HepG2 (cell line): ENCODE results near the gene SLC22A23. TPM values are rescaled to one million over a fixed set of nuclear protein-coding genes. Genes with fewer than 3 reads are reported as not detected.

Source experiments
- ARHGAP35 ChIP-seq: sonication (generic); formaldehyde crosslinking; IDR thresholded peaks from 2 replicates; pipeline ENCODE4 v1.9.0; 2022; ENCODE audit warnings: mild to moderate bottlenecking, inconsistent platforms, moderate library complexity, missing genetic modification reagents, borderline replicate concordance
- ARNT ChIP-seq: fragments of 450-650 bp; IDR thresholded peaks from 2 replicates; pipeline ENCODE4 v1.6.1; 2017
- EEA1 ChIP-seq: sonication (generic); formaldehyde crosslinking; IDR thresholded peaks from 2 replicates; pipeline ENCODE4 v1.5.1; 2020; ENCODE audit warnings: mild to moderate bottlenecking, missing genetic modification reagents, borderline replicate concordance
- IRF2 ChIP-seq: IDR thresholded peaks from 2 replicates; pipeline ENCODE4 v1.6.1; 2018; ENCODE audit warnings: missing genetic modification reagents, missing compliant biosample characterization
- MED13 ChIP-seq: sonication (generic); formaldehyde crosslinking; IDR thresholded peaks from 2 replicates; pipeline ENCODE4 v1.5.0; 2020; ENCODE audit warnings: missing genetic modification reagents
- RXRB ChIP-seq: IDR thresholded peaks from 2 replicates; pipeline ENCODE4 v1.6.1; 2016; ENCODE audit warnings: borderline replicate concordance, missing genetic modification reagents, missing compliant biosample characterization
- ZNF629 ChIP-seq: sonication (generic); formaldehyde crosslinking; conservative IDR thresholded peaks from 2 replicates; pipeline ENCODE4 v1.5.0; 2020; ENCODE audit warnings: missing genetic modification reagents
- polyA plus RNA-seq, 8 experiments: library from polyadenylated mRNA; depleted of rRNA in 3 of 8; stranded (reverse) in 7 of 8; unstranded in 1 of 8; fragments of >200 nt; fragmentation: Illumina TruSeq in 4 of 8; extraction: Trizol in 4 of 8; gene quantifications; 2 replicates each; pipeline versions ENCODE4 v1.2.1 to v1.2.3, GENCODE V29; 2011 to 2016; ENCODE audit warnings: low read depth in 4 of 8, missing spikeins in 1 of 8, mixed read lengths in 1 of 8; ENCODE audit not compliant: insufficient read depth in 1 of 8
- total RNA-seq, 5 experiments: library from RNA; depleted of rRNA; stranded (reverse); fragments of >200 nt; fragmentation: Illumina TruSeq; extraction: Trizol; gene quantifications; 2 replicates each; pipeline ENCODE4 v1.2.3, GENCODE V29; 2016; ENCODE audit warnings: low read depth in 1 of 5
- TF ChIP-seq, protein P1 (sequence below): sonication (generic); formaldehyde crosslinking; IDR thresholded peaks from 2 replicates; pipeline ENCODE4 v1.5.0; 2020; ENCODE audit warnings: missing genetic modification reagents, mild to moderate bottlenecking, borderline replicate concordance
- TF ChIP-seq, protein P2 (sequence below): sonication (generic); formaldehyde crosslinking; IDR thresholded peaks from 2 replicates; pipeline ENCODE4 v1.4.0; 2020; ENCODE audit warnings: mild to moderate bottlenecking, missing genetic modification reagents
- TF ChIP-seq, protein P3 (sequence below): sonication (generic); formaldehyde crosslinking; conservative IDR thresholded peaks from 2 replicates; pipeline ENCODE4 v1.4.0; 2020; ENCODE audit warnings: mild to moderate bottlenecking, missing genetic modification reagents, moderate library complexity
- TF ChIP-seq, protein P4 (sequence below): sonication (generic); formaldehyde crosslinking; IDR thresholded peaks from 2 replicates; pipeline ENCODE4 v1.5.1; 2020; ENCODE audit warnings: missing genetic modification reagents, mild to moderate bottlenecking, borderline replicate concordance
- TF ChIP-seq, protein P5 (sequence below): sonication (generic); formaldehyde crosslinking; IDR thresholded peaks from 2 replicates; pipeline ENCODE4 v1.4.0; 2020; ENCODE audit warnings: missing genetic modification reagents
- TF ChIP-seq, protein P6 (sequence below): sonication (generic); formaldehyde crosslinking; IDR thresholded peaks from 2 replicates; pipeline ENCODE4 v1.4.0; 2020; ENCODE audit warnings: missing genetic modification reagents, borderline replicate concordance

The SLC22A23 gene
- total and polyA plus RNA-seq, 2 of the 13 experiments (the other 11 are each of a cell fraction or from before 2014, with no cell fraction given) = 11.8 to 17.5 TPM

DNA sequence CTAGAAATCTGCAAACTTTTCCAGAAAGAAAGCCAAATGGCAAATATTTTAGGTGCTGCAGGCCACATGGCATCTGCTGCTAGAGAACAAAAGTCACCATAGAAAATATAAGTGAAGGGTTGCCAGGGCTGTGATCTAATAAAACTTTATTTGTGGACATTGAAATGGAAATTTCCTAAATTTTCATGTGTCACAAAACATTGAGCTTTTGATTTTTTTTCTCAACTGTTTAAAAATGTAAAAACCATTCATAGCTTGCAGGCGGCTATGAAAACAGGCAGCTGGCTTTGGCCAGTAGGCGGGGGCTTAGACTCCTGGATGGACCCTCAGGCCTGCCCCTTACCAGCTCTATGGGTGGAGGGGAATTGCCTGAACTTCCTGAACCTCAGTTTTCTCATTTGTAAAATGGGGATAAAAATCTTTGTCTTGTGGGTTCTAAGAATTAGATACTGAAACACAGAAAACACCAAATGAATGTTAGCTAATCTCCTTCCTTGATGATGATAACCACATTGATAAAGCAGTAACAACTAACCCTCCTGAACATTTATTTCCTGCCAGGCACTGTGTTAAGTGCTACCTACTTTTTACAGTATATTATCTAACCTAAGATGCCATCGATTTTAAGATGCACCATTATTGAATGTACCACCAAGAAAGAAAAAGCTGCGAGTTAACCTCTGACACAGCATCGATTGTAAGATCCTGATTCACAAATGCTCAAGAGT is 85.5 kb downstream of the SLC22A23 start (continued):
- TF ChIP-seq ARHGAP35 (CRISPR knock-in tag) (no peak), MED13 (no peak), ARNT (no peak), IRF2 (CRISPR knock-in tag) (0 out of 2 replicates have a peak, but pooled peaks have one; percentile 7), EEA1 (CRISPR knock-in tag) (no peak), RXRB (CRISPR knock-in tag) (no peak), ZNF629 (CRISPR knock-in tag) (peak; percentile 84)
- TF ChIP-seq, protein P1, sequence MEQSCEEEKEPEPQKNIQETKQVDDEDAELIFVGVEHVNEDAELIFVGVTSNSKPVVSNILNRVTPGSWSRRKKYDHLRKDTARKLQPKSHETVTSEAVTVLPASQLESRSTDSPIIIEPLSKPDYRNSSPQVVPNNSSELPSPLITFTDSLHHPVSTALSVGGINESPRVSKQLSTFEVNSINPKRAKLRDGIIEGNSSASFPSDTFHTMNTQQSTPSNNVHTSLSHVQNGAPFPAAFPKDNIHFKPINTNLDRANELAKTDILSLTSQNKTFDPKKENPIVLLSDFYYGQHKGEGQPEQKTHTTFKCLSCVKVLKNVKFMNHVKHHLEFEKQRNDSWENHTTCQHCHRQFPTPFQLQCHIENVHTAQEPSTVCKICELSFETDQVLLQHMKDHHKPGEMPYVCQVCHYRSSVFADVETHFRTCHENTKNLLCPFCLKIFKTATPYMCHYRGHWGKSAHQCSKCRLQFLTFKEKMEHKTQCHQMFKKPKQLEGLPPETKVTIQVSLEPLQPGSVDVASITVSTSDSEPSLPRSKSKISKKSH (CRISPR knock-in tag) = no peak
- TF ChIP-seq, protein P2, sequence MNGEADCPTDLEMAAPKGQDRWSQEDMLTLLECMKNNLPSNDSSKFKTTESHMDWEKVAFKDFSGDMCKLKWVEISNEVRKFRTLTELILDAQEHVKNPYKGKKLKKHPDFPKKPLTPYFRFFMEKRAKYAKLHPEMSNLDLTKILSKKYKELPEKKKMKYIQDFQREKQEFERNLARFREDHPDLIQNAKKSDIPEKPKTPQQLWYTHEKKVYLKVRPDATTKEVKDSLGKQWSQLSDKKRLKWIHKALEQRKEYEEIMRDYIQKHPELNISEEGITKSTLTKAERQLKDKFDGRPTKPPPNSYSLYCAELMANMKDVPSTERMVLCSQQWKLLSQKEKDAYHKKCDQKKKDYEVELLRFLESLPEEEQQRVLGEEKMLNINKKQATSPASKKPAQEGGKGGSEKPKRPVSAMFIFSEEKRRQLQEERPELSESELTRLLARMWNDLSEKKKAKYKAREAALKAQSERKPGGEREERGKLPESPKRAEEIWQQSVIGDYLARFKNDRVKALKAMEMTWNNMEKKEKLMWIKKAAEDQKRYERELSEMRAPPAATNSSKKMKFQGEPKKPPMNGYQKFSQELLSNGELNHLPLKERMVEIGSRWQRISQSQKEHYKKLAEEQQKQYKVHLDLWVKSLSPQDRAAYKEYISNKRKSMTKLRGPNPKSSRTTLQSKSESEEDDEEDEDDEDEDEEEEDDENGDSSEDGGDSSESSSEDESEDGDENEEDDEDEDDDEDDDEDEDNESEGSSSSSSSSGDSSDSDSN (CRISPR knock-in tag) = no peak
- TF ChIP-seq, protein P3, sequence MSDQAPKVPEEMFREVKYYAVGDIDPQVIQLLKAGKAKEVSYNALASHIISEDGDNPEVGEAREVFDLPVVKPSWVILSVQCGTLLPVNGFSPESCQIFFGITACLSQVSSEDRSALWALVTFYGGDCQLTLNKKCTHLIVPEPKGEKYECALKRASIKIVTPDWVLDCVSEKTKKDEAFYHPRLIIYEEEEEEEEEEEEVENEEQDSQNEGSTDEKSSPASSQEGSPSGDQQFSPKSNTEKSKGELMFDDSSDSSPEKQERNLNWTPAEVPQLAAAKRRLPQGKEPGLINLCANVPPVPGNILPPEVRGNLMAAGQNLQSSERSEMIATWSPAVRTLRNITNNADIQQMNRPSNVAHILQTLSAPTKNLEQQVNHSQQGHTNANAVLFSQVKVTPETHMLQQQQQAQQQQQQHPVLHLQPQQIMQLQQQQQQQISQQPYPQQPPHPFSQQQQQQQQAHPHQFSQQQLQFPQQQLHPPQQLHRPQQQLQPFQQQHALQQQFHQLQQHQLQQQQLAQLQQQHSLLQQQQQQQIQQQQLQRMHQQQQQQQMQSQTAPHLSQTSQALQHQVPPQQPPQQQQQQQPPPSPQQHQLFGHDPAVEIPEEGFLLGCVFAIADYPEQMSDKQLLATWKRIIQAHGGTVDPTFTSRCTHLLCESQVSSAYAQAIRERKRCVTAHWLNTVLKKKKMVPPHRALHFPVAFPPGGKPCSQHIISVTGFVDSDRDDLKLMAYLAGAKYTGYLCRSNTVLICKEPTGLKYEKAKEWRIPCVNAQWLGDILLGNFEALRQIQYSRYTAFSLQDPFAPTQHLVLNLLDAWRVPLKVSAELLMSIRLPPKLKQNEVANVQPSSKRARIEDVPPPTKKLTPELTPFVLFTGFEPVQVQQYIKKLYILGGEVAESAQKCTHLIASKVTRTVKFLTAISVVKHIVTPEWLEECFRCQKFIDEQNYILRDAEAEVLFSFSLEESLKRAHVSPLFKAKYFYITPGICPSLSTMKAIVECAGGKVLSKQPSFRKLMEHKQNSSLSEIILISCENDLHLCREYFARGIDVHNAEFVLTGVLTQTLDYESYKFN = 0 out of 2 replicates have a peak, but pooled peaks have one; percentile 9
- TF ChIP-seq, protein P4, sequence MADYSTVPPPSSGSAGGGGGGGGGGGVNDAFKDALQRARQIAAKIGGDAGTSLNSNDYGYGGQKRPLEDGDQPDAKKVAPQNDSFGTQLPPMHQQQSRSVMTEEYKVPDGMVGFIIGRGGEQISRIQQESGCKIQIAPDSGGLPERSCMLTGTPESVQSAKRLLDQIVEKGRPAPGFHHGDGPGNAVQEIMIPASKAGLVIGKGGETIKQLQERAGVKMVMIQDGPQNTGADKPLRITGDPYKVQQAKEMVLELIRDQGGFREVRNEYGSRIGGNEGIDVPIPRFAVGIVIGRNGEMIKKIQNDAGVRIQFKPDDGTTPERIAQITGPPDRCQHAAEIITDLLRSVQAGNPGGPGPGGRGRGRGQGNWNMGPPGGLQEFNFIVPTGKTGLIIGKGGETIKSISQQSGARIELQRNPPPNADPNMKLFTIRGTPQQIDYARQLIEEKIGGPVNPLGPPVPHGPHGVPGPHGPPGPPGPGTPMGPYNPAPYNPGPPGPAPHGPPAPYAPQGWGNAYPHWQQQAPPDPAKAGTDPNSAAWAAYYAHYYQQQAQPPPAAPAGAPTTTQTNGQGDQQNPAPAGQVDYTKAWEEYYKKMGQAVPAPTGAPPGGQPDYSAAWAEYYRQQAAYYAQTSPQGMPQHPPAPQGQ (CRISPR knock-in tag) = no peak
- TF ChIP-seq, protein P5, sequence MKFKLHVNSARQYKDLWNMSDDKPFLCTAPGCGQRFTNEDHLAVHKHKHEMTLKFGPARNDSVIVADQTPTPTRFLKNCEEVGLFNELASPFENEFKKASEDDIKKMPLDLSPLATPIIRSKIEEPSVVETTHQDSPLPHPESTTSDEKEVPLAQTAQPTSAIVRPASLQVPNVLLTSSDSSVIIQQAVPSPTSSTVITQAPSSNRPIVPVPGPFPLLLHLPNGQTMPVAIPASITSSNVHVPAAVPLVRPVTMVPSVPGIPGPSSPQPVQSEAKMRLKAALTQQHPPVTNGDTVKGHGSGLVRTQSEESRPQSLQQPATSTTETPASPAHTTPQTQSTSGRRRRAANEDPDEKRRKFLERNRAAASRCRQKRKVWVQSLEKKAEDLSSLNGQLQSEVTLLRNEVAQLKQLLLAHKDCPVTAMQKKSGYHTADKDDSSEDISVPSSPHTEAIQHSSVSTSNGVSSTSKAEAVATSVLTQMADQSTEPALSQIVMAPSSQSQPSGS = no peak
- TF ChIP-seq, protein P6, sequence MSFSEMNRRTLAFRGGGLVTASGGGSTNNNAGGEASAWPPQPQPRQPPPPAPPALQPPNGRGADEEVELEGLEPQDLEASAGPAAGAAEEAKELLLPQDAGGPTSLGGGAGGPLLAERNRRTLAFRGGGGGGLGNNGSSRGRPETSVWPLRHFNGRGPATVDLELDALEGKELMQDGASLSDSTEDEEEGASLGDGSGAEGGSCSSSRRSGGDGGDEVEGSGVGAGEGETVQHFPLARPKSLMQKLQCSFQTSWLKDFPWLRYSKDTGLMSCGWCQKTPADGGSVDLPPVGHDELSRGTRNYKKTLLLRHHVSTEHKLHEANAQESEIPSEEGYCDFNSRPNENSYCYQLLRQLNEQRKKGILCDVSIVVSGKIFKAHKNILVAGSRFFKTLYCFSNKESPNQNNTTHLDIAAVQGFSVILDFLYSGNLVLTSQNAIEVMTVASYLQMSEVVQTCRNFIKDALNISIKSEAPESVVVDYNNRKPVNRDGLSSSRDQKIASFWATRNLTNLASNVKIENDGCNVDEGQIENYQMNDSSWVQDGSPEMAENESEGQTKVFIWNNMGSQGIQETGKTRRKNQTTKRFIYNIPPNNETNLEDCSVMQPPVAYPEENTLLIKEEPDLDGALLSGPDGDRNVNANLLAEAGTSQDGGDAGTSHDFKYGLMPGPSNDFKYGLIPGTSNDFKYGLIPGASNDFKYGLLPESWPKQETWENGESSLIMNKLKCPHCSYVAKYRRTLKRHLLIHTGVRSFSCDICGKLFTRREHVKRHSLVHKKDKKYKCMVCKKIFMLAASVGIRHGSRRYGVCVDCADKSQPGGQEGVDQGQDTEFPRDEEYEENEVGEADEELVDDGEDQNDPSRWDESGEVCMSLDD = no peak
